HepG2 (cell line): Measurements from ENCODE around the gene HMGCLL1. TPM values are rescaled to one million over a fixed set of nuclear protein-coding genes. Genes with fewer than 3 reads are reported as not detected.

Experiments used
- ATAC-seq: fragments of 200-7000 bp; cut with Tn5 transposase; 3 replicates; pipeline ENCODE4 v1.9.1; 2020; ENCODE audit warnings: mild to moderate bottlenecking, moderate library complexity
- BruUV-seq: library from RNA; stranded (reverse); fragments of 400-500 nt; replicated peaks from 2 replicates; lab custom pipeline; 2021; lab: Mats Ljungman, UMichigan
- CTCF ChIA-PET: fragments of 300-600 bp; formaldehyde crosslinking; extraction: SDS; loops from one replicate; lab custom pipeline; 2021; ENCODE audit warnings: low total read pairs, inconsistent platforms, low intra/inter-chr PET ratio; lab: Yijun Ruan, JAX
- POLR2A ChIA-PET: fragments of 350-600 bp; sonication (Branson Sonifier 250); formaldehyde crosslinking; loops from one replicate; lab custom pipeline; 2020; ENCODE audit warnings: antibody characterized with exemption, inconsistent platforms; lab: Yijun Ruan, JAX
- DNase-seq: peaks from one replicate; pipeline ENCODE4 v3.0.0-alpha.2; 2015; ENCODE audit warnings: low spot score
- FAIRE-seq: peaks from 3 replicates; lab custom pipeline; 2011; peaks lifted over from hg19 to GRCh38; lab: Jason Lieb, UNC
- H2AFZ ChIP-seq: one replicate; pipeline ENCODE4 v1.6.1; 2011; ENCODE audit warnings: low read length, inconsistent platforms
- H3K27ac ChIP-seq: fragments of 300-600 bp; 3 replicates; pipeline ENCODE4 v1.8.0; 2011; ENCODE audit warnings: mixed run types, mild to moderate bottlenecking, mixed read lengths, low read length, inconsistent platforms; ENCODE audit not compliant: insufficient read depth; ENCODE audit errors: extremely low read length
- H3K27me3 ChIP-seq, 2 experiments: fragments of 200-600 bp in 1 of 2; 2 replicates in 1 of 2; 3 replicates in 1 of 2; pipeline versions ENCODE4 v1.6.0 to v1.8.0; 2011; ENCODE audit warnings: low read length in 2 of 2, mild to moderate bottlenecking in 2 of 2, moderate library complexity in 2 of 2, inconsistent platforms in 1 of 2; ENCODE audit not compliant: insufficient read depth in 2 of 2, control insufficient read depth in 1 of 2
- H3K36me3 ChIP-seq, 2 experiments: fragments of 200-600 bp in 1 of 2; replicated peaks in 1 of 2; 2 replicates in 1 of 2; 3 replicates in 1 of 2; pipeline versions ENCODE4 v1.5.1 to v1.8.0; 2011; ENCODE audit warnings: low read length in 2 of 2, inconsistent platforms in 1 of 2; ENCODE audit not compliant: insufficient read depth in 2 of 2, control insufficient read depth in 1 of 2
- H3K4me1 ChIP-seq: 2 replicates; pipeline ENCODE4 v1.5.1; 2012; ENCODE audit warnings: low read length, inconsistent platforms; ENCODE audit not compliant: insufficient read depth
- H3K4me2 ChIP-seq: 2 replicates; pipeline ENCODE4 v1.6.0; 2011; ENCODE audit warnings: low read depth, low read length, inconsistent platforms
- H3K4me3 ChIP-seq, 3 experiments: fragments of 200-600 bp in 1 of 3; sonication (generic), shearing (Covaris generic) in 1 of 3; replicated peaks in 1 of 3; 2 replicates each; pipeline ENCODE4 v1.5.1; 2011 to 2016; ENCODE audit warnings: low read length in 3 of 3, inconsistent platforms in 2 of 3, low read depth in 2 of 3, mild to moderate bottlenecking in 2 of 3, control low read depth in 1 of 3, mixed read lengths in 1 of 3; ENCODE audit not compliant: insufficient read depth in 1 of 3
- H3K79me2 ChIP-seq: one replicate; pipeline ENCODE4 v1.6.1; 2011; ENCODE audit warnings: low read length, inconsistent platforms; ENCODE audit not compliant: insufficient read depth
- H3K9ac ChIP-seq: 2 replicates; pipeline ENCODE4 v1.6.0; 2011; ENCODE audit warnings: mild to moderate bottlenecking, low read depth, low read length, inconsistent platforms; ENCODE audit not compliant: insufficient read depth
- H3K9me3 ChIP-seq: 2 replicates; pipeline ENCODE4 v1.5.1; 2012; ENCODE audit warnings: mild to moderate bottlenecking, low read length
- H4K20me1 ChIP-seq: 2 replicates; pipeline ENCODE4 v1.6.0; 2011; ENCODE audit warnings: inconsistent platforms, mild to moderate bottlenecking, low read length, moderate library complexity; ENCODE audit not compliant: insufficient read depth
- ATF1 ChIP-seq: IDR thresholded peaks from 2 replicates; pipeline ENCODE4 v1.6.1; 2016; ENCODE audit warnings: mild to moderate bottlenecking, control low read depth
- ATF5 ChIP-seq: sonication (generic); formaldehyde crosslinking; IDR thresholded peaks from 2 replicates; pipeline ENCODE4 v1.4.0; 2020; ENCODE audit warnings: mild to moderate bottlenecking, low read depth, missing genetic modification reagents
- GMEB2 ChIP-seq: IDR thresholded peaks from 2 replicates; pipeline ENCODE4 v1.6.1; 2016; ENCODE audit warnings: missing biosample characterization, missing genetic modification reagents, low read depth
- KAT7 ChIP-seq: IDR thresholded peaks from 2 replicates; pipeline ENCODE4 v1.6.1; 2018; ENCODE audit warnings: borderline replicate concordance, missing compliant biosample characterization
- KLF6 ChIP-seq: IDR thresholded peaks from 2 replicates; pipeline ENCODE4 v1.8.0; 2016; ENCODE audit warnings: missing biosample characterization, missing genetic modification reagents
- PHF8 ChIP-seq: sonication (generic); formaldehyde crosslinking; IDR thresholded peaks from 2 replicates; pipeline ENCODE4 v1.5.0; 2020; ENCODE audit warnings: missing genetic modification reagents
- SRSF9 ChIP-seq: fragments of 200-400 bp; formaldehyde crosslinking; IDR thresholded peaks from 2 replicates; pipeline ENCODE4 v1.6.1; 2018; ENCODE audit warnings: borderline replicate concordance, mild to moderate bottlenecking, low read depth, low read length; ENCODE audit not compliant: insufficient read depth, poor library complexity, severe bottlenecking
- TBX2 ChIP-seq: sonication (generic); formaldehyde crosslinking; IDR thresholded peaks from 2 replicates; pipeline ENCODE4 v1.5.0; 2020; ENCODE audit warnings: missing genetic modification reagents, mild to moderate bottlenecking, borderline replicate concordance
- THAP7 ChIP-seq: sonication (generic); formaldehyde crosslinking; IDR thresholded peaks from 2 replicates; pipeline ENCODE4 v1.8.1; 2023; ENCODE audit warnings: mild to moderate bottlenecking, missing genetic modification reagents
- ZNF142 ChIP-seq: sonication (generic); formaldehyde crosslinking; IDR thresholded peaks from 2 replicates; pipeline ENCODE4 v1.4.0; 2020; ENCODE audit warnings: missing genetic modification reagents
- ZNF230 ChIP-seq: sonication (generic); formaldehyde crosslinking; IDR thresholded peaks from 2 replicates; pipeline ENCODE4 v1.4.0; 2020; ENCODE audit warnings: mild to moderate bottlenecking, missing genetic modification reagents
- ZNF274 ChIP-seq: sonication (generic); formaldehyde crosslinking; IDR thresholded peaks from 2 replicates; pipeline ENCODE4 v1.5.1; 2020; ENCODE audit warnings: mild to moderate bottlenecking, missing genetic modification reagents
- ZNF33B ChIP-seq: sonication (generic); formaldehyde crosslinking; IDR thresholded peaks from 2 replicates; pipeline ENCODE4 v1.5.1; 2020; ENCODE audit warnings: mild to moderate bottlenecking, missing genetic modification reagents
- WGBS: methylation state at CpG from one replicate; pipeline ENCODE4 v1.1.6; 2017; ENCODE audit warnings: low lambda C conversion rate; 5-methylcytosine and 5-hydroxymethylcytosine counted together
- in situ Hi-C: cut with HindIII; loops from 2 replicates; pipeline ENCODE4 v1.10.0; 2017; ENCODE audit warnings: low pct_unique_long_range_greater_than_20kb; ENCODE audit not compliant: extremely low pct_ligation_motif_present
- intact Hi-C: fragments of 100-400 bp; cut with micrococcal nuclease; formaldehyde crosslinking; loops from one replicate; pipeline ENCODE4 v1.10.0; 2022; ENCODE audit not compliant: unreplicated experiment
- polyA plus RNA-seq, 8 experiments: library from polyadenylated mRNA; depleted of rRNA in 3 of 8; stranded (reverse) in 7 of 8; unstranded in 1 of 8; fragments of >200 nt; fragmentation: Illumina TruSeq in 4 of 8; extraction: Trizol in 4 of 8; gene quantifications; 2 replicates each; pipeline versions ENCODE4 v1.2.1 to v1.2.3, GENCODE V29; 2011 to 2016; ENCODE audit warnings: low read depth in 4 of 8, missing spikeins in 1 of 8, mixed read lengths in 1 of 8; ENCODE audit not compliant: insufficient read depth in 1 of 8
- total RNA-seq, 5 experiments: library from RNA; depleted of rRNA; stranded (reverse); fragments of >200 nt; fragmentation: Illumina TruSeq; extraction: Trizol; gene quantifications; 2 replicates each; pipeline ENCODE4 v1.2.3, GENCODE V29; 2016; ENCODE audit warnings: low read depth in 1 of 5

The HMGCLL1 gene
- total and polyA plus RNA-seq, 2 of the 13 experiments (the other 11 are each of a cell fraction or from before 2014, with no cell fraction given), result not detected

- BruUV-seq, result no TSS peak
- POLR2A ChIA-PET, result no interaction called here
These were observed 47.5 kb downstream of the HMGCLL1 start for GRCh38 chr6:55531496-55531895.

More at GRCh38 chr6:55531496-55531895, 47.5 kb downstream of the HMGCLL1 start:
- in situ Hi-C loops (no loop called here), intact Hi-C loops (no loop called here)
- no peaks in the 10 kb centered on the region for H3K36me3 ChIP-seq
- no peaks in the 10 kb centered on the region for H3K9me3 ChIP-seq
- no peak for ATAC-seq
- no peak overlapping the region for H3K27ac ChIP-seq
- H3K4me3 ChIP-seq, result no peak overlapping the region
- no peak overlapping the region for H2AFZ ChIP-seq
- H3K27me3 ChIP-seq, result no peaks in the 10 kb centered on the region
- TF ChIP-seq KAT7 (CRISPR knock-in tag) (no peak), ATF1 (CRISPR knock-in tag) (no peak), GMEB2 (no peak), TBX2 (no peak), SRSF9 (no peak), ZNF274 (CRISPR knock-in tag) (no peak), THAP7 (CRISPR knock-in tag) (no peak), ATF5 (CRISPR knock-in tag) (no peak), ZNF142 (CRISPR knock-in tag) (no peak), PHF8 (CRISPR knock-in tag) (no peak), ZNF33B (CRISPR knock-in tag) (no peak), KLF6 (CRISPR knock-in tag) (no peak), ZNF230 (CRISPR knock-in tag) (no peak)
- CTCF ChIA-PET, result no interaction called here
- no peak overlapping the region for H3K9ac ChIP-seq
- DNase-seq, result no peak
- FAIRE-seq, result no peak
- no peak overlapping the region for H3K4me2 ChIP-seq
- no peaks in the 10 kb centered on the region for H3K4me1 ChIP-seq
- WGBS, result 45% methylated on average over 2 of the region's 2 CpGs
- H3K79me2 ChIP-seq, result no peaks in the 10 kb centered on the region
- no peaks in the 10 kb centered on the region for H4K20me1 ChIP-seq
